Ovary (tissue), 3 donors: Measurements from ENCODE around the gene IGFBP1.

Source experiments
- CTCF ChIP-seq, 3 donors: fragments of 450-650 bp in 2 of 3; fragments of 200-600 bp in 1 of 3; IDR thresholded peaks; one replicate each; pipeline versions ENCODE4 v1.5.1 to v1.8.0; 2016 to 2022; ENCODE audit warnings: antibody characterized with exemption in 3 of 3, mild to moderate bottlenecking in 1 of 3
- POLR2A ChIP-seq: fragments of 450-650 bp; IDR thresholded peaks from one replicate; pipeline ENCODE4 v1.6.1; 2017; ENCODE audit warnings: antibody characterized with exemption, mild to moderate bottlenecking, moderate library complexity
- donor health status: DM: no; HTN: no; CAD: no.

DNA sequence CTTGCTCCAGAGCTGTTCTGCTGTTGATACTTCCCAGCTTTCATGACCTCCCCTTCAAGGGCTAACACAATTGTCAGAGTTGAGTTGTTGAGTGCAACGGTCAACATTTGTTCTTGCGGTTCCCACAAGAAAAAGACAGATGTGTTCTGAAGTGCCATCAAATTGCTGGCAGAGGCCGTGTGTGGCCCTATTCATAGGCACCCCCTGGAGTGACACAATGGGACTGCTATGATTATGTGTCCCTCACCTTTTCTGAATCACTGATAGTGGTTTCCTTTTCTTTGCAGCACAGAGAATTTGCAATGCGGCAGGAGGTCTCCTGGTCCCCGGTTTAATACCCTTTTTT, 5.8 kb upstream of the IGFBP1 start:
- TF ChIP-seq POLR2A (no peak), CTCF (IDR thresholded peaks at IDR 0.05) (no peak)
